Measurements from ENCODE around the gene LZTS3. TPM values are rescaled to one million over a fixed set of nuclear protein-coding genes. Genes with fewer than 3 reads are reported as not detected.

Gene LZTS3
- polyA plus RNA-seq, 1 of the 3 experiments (the other 2 are of a cell fraction) = 11.9 TPM

DNA sequence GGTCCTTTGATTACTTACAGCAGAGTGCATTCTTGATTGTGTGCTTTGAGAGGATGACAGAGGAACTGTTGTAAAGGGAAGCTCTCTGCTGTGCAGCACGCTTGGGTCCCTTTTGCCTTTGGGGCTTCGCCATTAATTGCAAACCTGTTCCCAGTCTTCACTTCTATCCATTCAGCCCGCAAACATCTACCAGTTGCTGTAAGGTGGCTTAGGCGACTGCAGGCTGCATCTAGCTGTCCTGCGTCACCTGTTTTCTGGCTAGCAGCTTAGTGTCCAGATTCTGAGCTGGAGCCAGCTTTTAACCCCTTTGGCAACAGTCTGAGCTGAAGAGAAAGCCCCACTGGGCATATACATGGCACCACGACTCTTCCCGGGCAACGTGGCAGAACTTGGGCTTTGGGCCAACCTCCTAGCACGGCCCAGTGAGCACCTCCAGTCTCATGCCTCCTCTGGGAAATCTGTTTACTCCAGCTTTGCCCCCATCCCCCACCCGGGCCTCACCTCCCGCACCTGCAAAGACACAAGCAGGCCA is 11.2 kb downstream of the LZTS3 start:
- Histone ChIP-seq H3K36me3 (replicated peaks in 1 of 2; ENCODE audit: control insufficient read depth in 1 of 2, insufficient read depth in 2 of 2, low read length in 1 of 2) (no peaks in the 10 kb centered on the region), H3K4me3 (ENCODE audit: low read depth in 2 of 2, low read length in 1 of 2) (no peak overlapping the region), H3F3A (replicated peaks; ENCODE audit: insufficient read depth) (peaks cover 11% of the 10 kb centered on the region), H2AFZ (ENCODE audit: low read depth) (no peak overlapping the region), H3K9me2 (no peaks in the 10 kb centered on the region), H3K79me2 (ENCODE audit: insufficient read depth) (peaks cover 30% of the 10 kb centered on the region), H3K4me1 (ENCODE audit: control insufficient read depth in 1 of 2, insufficient read depth in 2 of 2, low read depth in 1 of 2, low read length in 1 of 2) (peaks cover 5 to 14% of the 10 kb centered on the region in 2 experiments; a peak in 1 of 4 replicates), H3K4me2 (no peak overlapping the region), H3K27ac (ENCODE audit: low read depth in 2 of 2, low read length in 1 of 2) (no peak overlapping the region; a peak in 1 of 4 replicates), H3K9ac (no peak overlapping the region), H4K20me1 (ENCODE audit: insufficient read depth) (peaks cover 25% of the 10 kb centered on the region), H3K9me3 (no peaks in the 10 kb centered on the region), H3K27me3 (ENCODE audit: insufficient read depth) (no peaks in the 10 kb centered on the region)
- peak; percentile 36 for DNase-seq
- WGBS (ENCODE audit: low lambda C conversion rate) = 32% methylated on average over 11 of the region's 11 CpGs
- no peak for TF ChIP-seq RFX5 (IDR thresholded peaks at IDR 0.05; ENCODE audit: low read length)
- TF ChIP-seq EP300 (IDR thresholded peaks at IDR 0.05; ENCODE audit: borderline replicate concordance in 1 of 2, low read depth in 1 of 2, low read length in 1 of 2) = no peak
- no peak for TF ChIP-seq MXI1 (IDR thresholded peaks at IDR 0.05; ENCODE audit: low read depth, low read length)
- no peak for TF ChIP-seq NRF1 (IDR thresholded peaks at IDR 0.05; ENCODE audit: low read depth, low read length)
- no peak for TF ChIP-seq ELF1 (IDR thresholded peaks at IDR 0.05)
- no peak for TF ChIP-seq RCOR1 (IDR thresholded peaks at IDR 0.05; ENCODE audit: low read length)
- TF ChIP-seq TAF1 (IDR thresholded peaks at IDR 0.05; ENCODE audit: borderline replicate concordance, low read depth, low read length) = no peak
- no peak for TF ChIP-seq TCF12 (IDR thresholded peaks at IDR 0.05)
- no peak for TF ChIP-seq SMC3 (IDR thresholded peaks at IDR 0.05; ENCODE audit: low read depth, low read length)
- TF ChIP-seq REST (IDR thresholded peaks at IDR 0.05; ENCODE audit: low read depth, low read length) = no peak
- no peak for TF ChIP-seq MEF2A (IDR thresholded peaks at IDR 0.05; ENCODE audit: borderline replicate concordance, low read depth)
- no peak for TF ChIP-seq IRF3 (IDR thresholded peaks at IDR 0.05; ENCODE audit: low read depth, low read length)
- TF ChIP-seq FOSL2 (IDR thresholded peaks at IDR 0.05; ENCODE audit: borderline replicate concordance, low read depth) = no peak
- TF ChIP-seq RXRA (IDR thresholded peaks at IDR 0.05; ENCODE audit: borderline replicate concordance, low read depth) = no peak
- no peak for TF ChIP-seq RAD21 (IDR thresholded peaks at IDR 0.05; ENCODE audit: low read length)
- TF ChIP-seq FOXM1 (IDR thresholded peaks at IDR 0.05; ENCODE audit: low read depth) = no peak
- no peak for TF ChIP-seq FOXJ3 (CRISPR knock-in tag; IDR thresholded peaks at IDR 0.05)
- TF ChIP-seq POLR2AphosphoS5 (IDR thresholded peaks at IDR 0.05; ENCODE audit: low read depth, low read length) = no peak
- no peak for TF ChIP-seq MAX (IDR thresholded peaks at IDR 0.05; ENCODE audit: low read depth)
- no peak for TF ChIP-seq SIN3A (IDR thresholded peaks at IDR 0.05; ENCODE audit: borderline replicate concordance, low read depth, low read length)
- ChIA-PET CTCF (interaction anchor here (0.9 to 1.2 kb wide), 2 partner anchors 10 to 154 kb away, joined by 3 read pairs; no protein-coding TSS in a partner anchor), POLR2A (no interaction called here)

Data from SK-N-SH (cell line).